ENCODE results near the gene NAAA.
"Not testable (repeated sequence)": the region's sequence is repeated elsewhere in the genome, so short reads cannot be mapped to it uniquely, and the experiment has no call there.

Gene NAAA

GRCh38 chr4:75940692-75941253 is at the start of gene NAAA:
Gene NAAA, minus strand, starts transcription at chr4:75941013. Its CDS starts 64 bp downstream, at chr4:75940949.
- DNase-seq: peak; percentile 82

- no peak for DNase-seq
Measured at GRCh38 chr4:75989846-75990528, 49.2 kb upstream of the NAAA start.

- no peak for DNase-seq
Measured at GRCh38 chr4:75985116-75985515, 44.3 kb upstream of the NAAA start.

- no peak for DNase-seq
Measured at GRCh38 chr4:75980576-75980975, 39.8 kb upstream of the NAAA start.

GRCh38 chr4:75976177-75976576 is 35.4 kb upstream of the NAAA start:
- DNase-seq: no peak

GRCh38 chr4:75973766-75974165 is 33.0 kb upstream of the NAAA start:
- no peak for DNase-seq

- no peak for DNase-seq
Measured at GRCh38 chr4:75968084-75968483, 27.3 kb upstream of the NAAA start.

- DNase-seq: no peak
Measured at GRCh38 chr4:75963558-75963957, 22.7 kb upstream of the NAAA start.

- not testable (repeated sequence) for DNase-seq
Measured at GRCh38 chr4:75962072-75962471, 21.3 kb upstream of the NAAA start.

GRCh38 chr4:75958546-75958945 is 17.7 kb upstream of the NAAA start:
- not testable (repeated sequence) for DNase-seq

- not testable (repeated sequence) for DNase-seq
Measured at GRCh38 chr4:75954811-75955210, 14.0 kb upstream of the NAAA start.

GRCh38 chr4:75953509-75953908 is 12.7 kb upstream of the NAAA start:
- no peak for DNase-seq

- DNase-seq: no peak
Measured at GRCh38 chr4:75950213-75950815, 9.5 kb upstream of the NAAA start.

- no peak for DNase-seq
Measured at GRCh38 chr4:75948822-75949444, 8.1 kb upstream of the NAAA start.

- DNase-seq: peak; percentile 68
Measured at GRCh38 chr4:75939890-75940691, 722 bp downstream of the NAAA start.

- no peak for DNase-seq
Measured at GRCh38 chr4:75935628-75936027, 5.2 kb downstream of the NAAA start.

- no peak for DNase-seq
Measured at GRCh38 chr4:75930152-75930551, 10.7 kb downstream of the NAAA start.

GRCh38 chr4:75924916-75925315 is 15.9 kb downstream of the NAAA start:
- not testable (repeated sequence) for DNase-seq

GRCh38 chr4:75924309-75924827 is 16.4 kb downstream of the NAAA start:
- no peak for DNase-seq

- no peak for DNase-seq
Measured at GRCh38 chr4:75922588-75922987, 18.2 kb downstream of the NAAA start.

GRCh38 chr4:75921910-75922309 is 18.9 kb downstream of the NAAA start:
- DNase-seq: no peak

- no peak for DNase-seq
Measured at GRCh38 chr4:75920327-75920726, 20.5 kb downstream of the NAAA start.

GRCh38 chr4:75919920-75920319 is 20.9 kb downstream of the NAAA start:
- no peak for DNase-seq

All from activated CD4-positive, CD25-positive, alpha-beta regulatory T cell treated with anti-CD3 and anti-CD28 coated beads, Interleukin-2, amount 50 U/mL, for 72 hours (primary cell).